Esophagus squamous epithelium (tissue), 5 donors: ENCODE results near the gene RBMS3. TPM values are rescaled to one million over a fixed set of nuclear protein-coding genes. Genes with fewer than 3 reads are reported as not detected.

Source experiments
- DNase-seq: peaks from one replicate; lab custom pipeline; 2025; lab: John Stamatoyannopoulos, UW
- H3K27ac ChIP-seq, 4 donors: fragments of 200-600 bp; sonication (generic); one replicate each; pipeline ENCODE4 v1.5.1; 2016 to 2019; ENCODE audit warnings: mild to moderate bottlenecking in 1 of 4
- H3K27me3 ChIP-seq, 4 donors: fragments of 200-600 bp; sonication (generic); 1 replicate in 3 of 4; 2 replicates in 1 of 4; pipeline versions ENCODE4 v1.5.1 to v1.6.0; 2017 to 2021; ENCODE audit warnings: antibody characterized with exemption in 1 of 4
- H3K36me3 ChIP-seq, 3 donors: fragments of 200-600 bp; sonication (generic); one replicate each; pipeline ENCODE4 v1.5.1; 2016 to 2019
- H3K4me1 ChIP-seq, 3 donors: fragments of 200-600 bp; sonication (generic); one replicate each; pipeline ENCODE4 v1.5.1; 2017 to 2019
- H3K4me3 ChIP-seq, 4 donors: fragments of 200-600 bp; sonication (generic); 1 replicate in 3 of 4; 2 replicates in 1 of 4; pipeline ENCODE4 v1.5.1; 2016 to 2019; ENCODE audit warnings: mild to moderate bottlenecking in 2 of 4, moderate library complexity in 1 of 4
- H3K9me3 ChIP-seq, 3 donors: fragments of 200-600 bp; sonication (generic); one replicate each; pipeline ENCODE4 v1.5.1; 2016 to 2019
- CTCF ChIP-seq, 6 experiments: fragments of 450-650 bp in 4 of 6; fragments of 200-600 bp in 2 of 6; sonication (generic) in 2 of 6; IDR thresholded peaks; one replicate each; pipeline ENCODE4 v1.5.1; 2016 to 2019; ENCODE audit warnings: antibody characterized with exemption in 6 of 6, mild to moderate bottlenecking in 4 of 6, moderate library complexity in 4 of 6
- POLR2A ChIP-seq, 4 donors: fragments of 450-650 bp; IDR thresholded peaks; one replicate each; pipeline ENCODE4 v1.6.1; 2017; ENCODE audit warnings: antibody characterized with exemption in 4 of 4, mild to moderate bottlenecking in 4 of 4, moderate library complexity in 3 of 4
- WGBS, 2 donors: methylation state at CpG; one replicate each; pipeline ENCODE4 v1.1.5; 2018; 5-methylcytosine and 5-hydroxymethylcytosine counted together
- intact Hi-C: fragments of 100-400 bp; cut with DNase I; formaldehyde crosslinking; loops from one replicate; pipeline ENCODE4 v1.15.0; 2022
- total RNA-seq, 4 donors: library from RNA; depleted of rRNA; stranded (reverse); fragments of >200 nt; gene quantifications; one replicate each; pipeline ENCODE4 v1.1.0, GENCODE V29; 2016
- donor health status: DM: yes; HTN: yes; CAD: no.

Gene RBMS3
- total RNA-seq, 4 donors from 2014 or later: 0.57 to 35.7 (median 6.1) TPM

DNA sequence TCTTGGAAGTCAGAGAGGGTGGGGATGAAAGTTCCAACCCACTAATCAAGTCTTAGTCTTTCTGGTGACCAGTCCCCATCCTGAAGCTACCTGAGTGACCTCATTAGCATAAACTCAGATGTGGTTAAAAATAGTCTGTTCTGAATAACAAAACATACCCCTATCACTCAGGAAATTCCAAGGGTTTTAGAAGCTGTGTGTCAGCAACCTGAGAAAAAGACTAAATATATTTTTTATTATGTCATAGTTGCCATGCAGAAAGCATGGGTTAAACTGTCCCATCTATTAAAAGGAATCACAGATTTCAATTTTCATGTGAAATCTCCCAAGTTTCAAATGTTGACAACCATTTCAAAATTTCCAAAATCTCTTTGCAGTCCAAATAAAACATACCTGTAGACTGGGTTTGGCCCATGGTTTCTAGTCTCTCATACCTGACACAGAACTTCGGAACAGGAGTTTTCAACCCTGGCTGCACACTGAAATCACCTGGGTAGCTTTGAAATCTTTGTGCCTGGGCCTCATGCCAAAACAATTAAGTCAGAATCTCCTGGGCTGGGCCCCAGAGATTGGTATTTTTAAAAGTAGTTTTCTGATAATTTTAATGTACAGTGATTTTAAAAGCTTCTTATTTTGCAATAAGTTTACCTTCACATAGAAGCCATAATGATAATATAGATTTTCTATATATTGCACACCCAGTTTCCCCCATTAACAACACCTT lies 476.3 kb downstream of the RBMS3 start:
- H3K27ac ChIP-seq: peak overlapping the region in 1 of 4 donors; percentile 61
- intact Hi-C loops: no loop called here
- no peaks in the 10 kb centered on the region for H3K36me3 ChIP-seq
- no peak for DNase-seq
- WGBS, 2 donors: 44 to 50% methylated on average over 1 of the region's 1 CpG
- TF ChIP-seq CTCF (IDR thresholded peaks at IDR 0.05) (no peak), POLR2A (IDR thresholded peaks at IDR 0.05) (no peak)
- H3K4me1 ChIP-seq: peaks cover 3 to 41% (median 25%) of the 10 kb centered on the region in 3 donors
- no peaks in the 10 kb centered on the region for H3K9me3 ChIP-seq
- H3K4me3 ChIP-seq: no peak overlapping the region
- no peaks in the 10 kb centered on the region for H3K27me3 ChIP-seq

GRCh38 chr3:29758108-29758433 lies 477.2 kb downstream of the RBMS3 start:
- Histone ChIP-seq H3K36me3 (no peaks in the 10 kb centered on the region), H3K27me3 (no peaks in the 10 kb centered on the region), H3K4me1 (peaks cover 3 to 41% (median 25%) of the 10 kb centered on the region in 3 donors), H3K9me3 (no peaks in the 10 kb centered on the region), H3K4me3 (no peak overlapping the region), H3K27ac (peak overlapping the region in 3 of 4 donors; percentile 61 to 74 (median 67))
- intact Hi-C loops: no loop called here
- DNase-seq: no peak
- TF ChIP-seq POLR2A (IDR thresholded peaks at IDR 0.05) (no peak), CTCF (IDR thresholded peaks at IDR 0.05) (no peak)

- peaks cover 3 to 41% (median 25%) of the 10 kb centered on the region in 3 donors for H3K4me1 ChIP-seq
- no peaks in the 10 kb centered on the region for H3K27me3 ChIP-seq
- H3K27ac ChIP-seq: peak overlapping the region; percentile 16 to 74 (median 67)
- intact Hi-C loops: no loop called here
- no peaks in the 10 kb centered on the region for H3K36me3 ChIP-seq
- WGBS, 2 donors: 16 to 24% methylated on average over 7 of the region's 7 CpGs
- no peaks in the 10 kb centered on the region for H3K9me3 ChIP-seq
- TF ChIP-seq CTCF (IDR thresholded peaks at IDR 0.05) (no peak), POLR2A (IDR thresholded peaks at IDR 0.05) (no peak)
- peak overlapping the region in 1 of 4 donors; percentile 20 for H3K4me3 ChIP-seq
- DNase-seq: no peak
Measured at GRCh38 chr3:29758434-29759322, 477.8 kb downstream of the RBMS3 start.

GRCh38 chr3:29759411-29760225 lies 478.7 kb downstream of the RBMS3 start:
- Histone ChIP-seq H3K27me3 (no peaks in the 10 kb centered on the region), H3K9me3 (no peaks in the 10 kb centered on the region), H3K27ac (peak overlapping the region; percentile 16 to 74 (median 67)), H3K4me3 (peak overlapping the region in 1 of 4 donors; percentile 20), H3K4me1 (peaks cover 3 to 51% (median 29%) of the 10 kb centered on the region in 3 donors), H3K36me3 (no peaks in the 10 kb centered on the region)
- TF ChIP-seq POLR2A (IDR thresholded peaks at IDR 0.05) (no peak), CTCF (IDR thresholded peaks at IDR 0.05) (no peak)
- WGBS, 2 donors: 73 to 86% methylated on average over 9 of the region's 9 CpGs
- intact Hi-C loops: no loop called here
- DNase-seq: no peak
